GM12892 (cell line): ENCODE measurements around the gene INPP4B.

Experiments
- POLR2A ChIP-seq: IDR thresholded peaks from 2 replicates; pipeline ENCODE4 v1.6.1; 2011; ENCODE audit warnings: low read depth, low read length, control low read depth
- POLR2AphosphoS5 ChIP-seq: IDR thresholded peaks from 2 replicates; pipeline ENCODE4 v1.6.1; 2011; ENCODE audit warnings: low read depth, low read length, control low read depth
- TAF1 ChIP-seq: IDR thresholded peaks from 2 replicates; pipeline ENCODE4 v1.6.1; 2011; ENCODE audit warnings: low read depth, mild to moderate bottlenecking, control low read depth, low read length, borderline replicate concordance

DNA sequence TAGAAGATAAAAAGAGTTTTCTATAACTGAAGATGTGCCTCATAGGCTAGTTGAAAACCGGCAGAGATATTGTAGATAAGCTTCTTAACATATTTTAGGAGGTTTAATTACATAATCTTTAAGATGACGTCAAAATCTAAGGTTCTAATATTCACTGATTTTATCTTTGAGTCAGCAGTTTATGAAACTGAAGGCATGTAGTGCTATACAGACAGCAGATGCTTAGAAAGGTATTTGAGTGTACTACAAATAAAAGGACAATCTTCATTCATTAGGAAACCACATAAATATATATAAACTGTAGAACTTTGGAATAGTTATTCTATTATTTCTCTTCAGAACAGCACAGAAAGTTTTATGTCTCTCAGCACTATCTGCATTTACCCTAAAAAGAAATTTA, 704.9 kb downstream of the INPP4B start:
- no peak for TF ChIP-seq POLR2AphosphoS5
- no peak for TF ChIP-seq POLR2A
- TF ChIP-seq TAF1 = no peak
